ENCODE measurements around the gene EXOC4.

EXOC4 gene

GRCh38 chr7:133560900-133561299 is 308.0 kb downstream of the EXOC4 start:
- ChIA-PET CTCF (no interaction called here), POLR2A (no interaction called here)
- peak; percentile 8 for DNase-seq (ENCODE audit: extremely low spot score)
- TF ChIP-seq CTCF (IDR thresholded peaks at IDR 0.05; ENCODE audit: control extremely low read depth, extremely low read depth, low read depth, missing control alignments): no peak

- ChIA-PET CTCF (interaction anchor here (1.1 to 1.6 kb wide), 2 partner anchors 13 to 39 kb away, joined by 4 to 5 read pairs; no protein-coding TSS in a partner anchor), POLR2A (no interaction called here)
- TF ChIP-seq CTCF (IDR thresholded peaks at IDR 0.05; ENCODE audit: control extremely low read depth, extremely low read depth, low read depth, missing control alignments): no peak
- no peak for DNase-seq (ENCODE audit: extremely low spot score)
These were observed 308.5 kb downstream of the EXOC4 start for GRCh38 chr7:133561396-133561795.

GRCh38 chr7:133562621-133563020 is 309.7 kb downstream of the EXOC4 start:
- ChIA-PET CTCF (interaction anchor here (1.1 to 1.6 kb wide), 2 partner anchors 14 to 38 kb away, joined by 4 to 5 read pairs; no protein-coding TSS in a partner anchor), POLR2A (no interaction called here)
- DNase-seq (ENCODE audit: extremely low spot score): no peak

GRCh38 chr7:133563251-133563650 is 310.4 kb downstream of the EXOC4 start:
- ChIA-PET CTCF (no interaction called here), POLR2A (no interaction called here)
- TF ChIP-seq CTCF (IDR thresholded peaks at IDR 0.05; ENCODE audit: control extremely low read depth, extremely low read depth, low read depth, missing control alignments): no peak
- no peak for DNase-seq (ENCODE audit: extremely low spot score)

More at GRCh38 chr7:133562621-133563020, 309.7 kb downstream of the EXOC4 start:
- TF ChIP-seq CTCF (IDR thresholded peaks at IDR 0.05; ENCODE audit: control extremely low read depth, extremely low read depth, low read depth, missing control alignments): no peak

- POLR2A ChIA-PET: no interaction called here
- DNase-seq (ENCODE audit: extremely low spot score): no peak
- TF ChIP-seq CTCF (IDR thresholded peaks at IDR 0.05; ENCODE audit: control extremely low read depth, extremely low read depth, low read depth, missing control alignments): no peak
- CTCF ChIA-PET: interaction anchor here (0.6 kb wide), 1 partner anchor 14 kb away, joined by 3 read pairs; no protein-coding TSS in a partner anchor
These were observed 311.6 kb downstream of the EXOC4 start for GRCh38 chr7:133564484-133564883.

- ChIA-PET CTCF (no interaction called here), POLR2A (no interaction called here)
- TF ChIP-seq CTCF (IDR thresholded peaks at IDR 0.05; ENCODE audit: control extremely low read depth, extremely low read depth, low read depth, missing control alignments): no peak
- DNase-seq (ENCODE audit: extremely low spot score): no peak
These were observed 315.7 kb downstream of the EXOC4 start for GRCh38 chr7:133568544-133568943.

- DNase-seq (ENCODE audit: extremely low spot score): no peak
- ChIA-PET POLR2A (no interaction called here), CTCF (no interaction called here)
- no peak for TF ChIP-seq CTCF (IDR thresholded peaks at IDR 0.05; ENCODE audit: control extremely low read depth, extremely low read depth, low read depth, missing control alignments)
These were observed 317.4 kb downstream of the EXOC4 start for GRCh38 chr7:133570321-133570720.

Data from GM10248 (cell line).